ENCODE measurements around the gene PEAK3. TPM values are rescaled to one million over a fixed set of nuclear protein-coding genes. Genes with fewer than 3 reads are reported as not detected.

Gene PEAK3
- total and polyA plus RNA-seq, 9 of the 15 experiments (the other 6 are each of a cell fraction or from before 2014, with no cell fraction given), result 0.07 to 0.40 TPM; not detected in 7

- TF ChIP-seq ZKSCAN8 (CRISPR knock-in tag; IDR thresholded peaks at IDR 0.05) (no peak), MCM2 (IDR thresholded peaks at IDR 0.05; ENCODE audit: low read depth) (no peak)
Observed at GRCh38 chr19:2315818-2316353, 33.9 kb upstream of the PEAK3 start (continued).

- peak; percentile 40 for FAIRE-seq
- Histone ChIP-seq H3K4me1 (replicated peaks in 1 of 2; ENCODE audit: control insufficient read depth in 2 of 2, insufficient read depth in 2 of 2, low read length in 2 of 2) (peaks cover 3 to 36% of the 10 kb centered on the region in 2 experiments; a peak in 3 of 5 replicates), H3K4me3 (no peak overlapping the region), H3K4me2 (ENCODE audit: insufficient read depth, low read length) (0 out of 2 replicates have a peak overlapping the region, but pooled peaks have one; percentile 30), H3K79me2 (ENCODE audit: control insufficient read depth, insufficient read depth, low read length) (no peaks in the 10 kb centered on the region), H3K36me3 (ENCODE audit: control insufficient read depth, insufficient read depth, low read length) (no peaks in the 10 kb centered on the region), H3K9me1 (ENCODE audit: control insufficient read depth, insufficient read depth, low read length) (no peaks in the 10 kb centered on the region), H4K20me1 (replicated peaks; ENCODE audit: control insufficient read depth, insufficient read depth, low read length) (no peaks in the 10 kb centered on the region), H3K9me3 (replicated peaks; ENCODE audit: control insufficient read depth, insufficient read depth, low read depth, low read length) (peaks cover 12% of the 10 kb centered on the region), H2AFZ (ENCODE audit: low read depth, low read length) (no peak overlapping the region; the same call in 1 of the 2 replicates), H3K27ac (ENCODE audit: extremely low read depth, low read depth, low read length) (no peak overlapping the region), H3K27me3 (ENCODE audit: control insufficient read depth in 2 of 2, insufficient read depth in 2 of 2, low read length in 2 of 2) (no peaks in the 10 kb centered on the region), H3K9ac (ENCODE audit: insufficient read depth in 1 of 2, low read depth in 2 of 2, low read length in 2 of 2) (no peak overlapping the region)
- POLR2A ChIA-PET, result interaction anchor here (0.6 to 4.2 kb wide), 3 partner anchors 12 to 1784 kb away, joined by 3 to 13 read pairs (median 5); partner anchors contain the start of genes CDC34, LSM7 and SPPL2B
- intact Hi-C loops (cut with micrococcal nuclease), result loop anchor here (2.0 to 5.0 kb wide), 2 partner anchors 38 to 158 kb away; no protein-coding TSS in a partner anchor
- WGBS (ENCODE audit: insufficient coverage, low coverage, missing lambda C conversion rate), result 59% methylated on average over 7 of the region's 7 CpGs
- no TSS peak for BruUV-seq (replicated peaks)
- 0 out of 2 replicates have a peak, but pooled peaks have one; percentile 16 for TF ChIP-seq ZEB2 (IDR thresholded peaks at IDR 0.05)
- no peak for TF ChIP-seq ZNF124 (CRISPR knock-in tag; IDR thresholded peaks at IDR 0.05)
- peak; percentile 74 for TF ChIP-seq ZNF280A (IDR thresholded peaks at IDR 0.05; ENCODE audit: low read depth, partially characterized antibody)
- TF ChIP-seq CBX3 (IDR thresholded peaks at IDR 0.05; ENCODE audit: borderline replicate concordance in 1 of 2, low read length in 2 of 2), result peak in 1 of 2 experiments; percentile 95; a peak in 2 of 3 replicates
- no peak for TF ChIP-seq E2F4 (CRISPR knock-in tag; IDR thresholded peaks at IDR 0.05; ENCODE audit: low read depth)
- TF ChIP-seq ZNF324 (CRISPR knock-in tag; IDR thresholded peaks at IDR 0.05), result peak; percentile 100
- TF ChIP-seq CBX1 (IDR thresholded peaks at IDR 0.05; ENCODE audit: low read depth), result 0 out of 2 replicates have a peak, but pooled peaks have one; percentile 25
- no peak for TF ChIP-seq ZKSCAN3 (CRISPR knock-in tag; IDR thresholded peaks at IDR 0.05)
- TF ChIP-seq CBX5 (IDR thresholded peaks at IDR 0.05; ENCODE audit: borderline replicate concordance, low read depth), result peak; percentile 71; the same call in 1 of the 2 replicates
- peak; percentile 54; the same call in 1 of the 2 replicates for TF ChIP-seq LCOR (CRISPR knock-in tag; IDR thresholded peaks at IDR 0.05)
- TF ChIP-seq TRIM28 (IDR thresholded peaks at IDR 0.05), result peak; percentile 95
- TF ChIP-seq ZNF445 (CRISPR knock-in tag; IDR thresholded peaks at IDR 0.05; ENCODE audit: low read depth), result peak; percentile 63; the same call in 1 of the 2 replicates
- no peak for TF ChIP-seq ZNF165 (CRISPR knock-in tag; IDR thresholded peaks at IDR 0.05; ENCODE audit: borderline replicate concordance)
- TF ChIP-seq TRIM24 (IDR thresholded peaks at IDR 0.05), result peak in 1 of 2 experiments; percentile 51; a peak in 2 of 4 replicates
- TF ChIP-seq XRCC3 (IDR thresholded peaks at IDR 0.05), result peak; percentile 55; the same call in 1 of the 2 replicates
- no peak for ATAC-seq
- CTCF ChIA-PET (ENCODE audit: low intra/inter-chr PET ratio), result no interaction called here
- DNase-seq (ENCODE audit: extremely low read depth in 1 of 4, low spot score in 3 of 4), result peak in 1 of 4 experiments; percentile 28
- in situ Hi-C loops (cut with MboI), result loop anchor here (5.0 to 10.0 kb wide), 2 partner anchors 80 to 158 kb away; partner anchors contain the start of genes PLEKHJ1 and SF3A2
Observed at GRCh38 chr19:2315121-2315817, 33.3 kb upstream of the PEAK3 start.
